GM19467 (cell line): Measurements from ENCODE around the gene GALNT13.

Experiments
- ATAC-seq: cut with Tn5 transposase; IDR thresholded peaks from one replicate; pipeline ENCODE4 v1.9.1; 2021; ENCODE audit warnings: mild to moderate bottlenecking, moderate library complexity; ENCODE audit not compliant: unreplicated experiment

Gene GALNT13

GRCh38 chr2:154203902-154204301, 332.2 kb downstream of the GALNT13 start:
- no peak for ATAC-seq

- ATAC-seq = no peak
Observed at GRCh38 chr2:154207288-154208047, 335.7 kb downstream of the GALNT13 start.

- no peak for ATAC-seq
Observed at GRCh38 chr2:154223726-154224125, 352.0 kb downstream of the GALNT13 start.

- ATAC-seq = no peak
Observed at GRCh38 chr2:154226931-154227330, 355.2 kb downstream of the GALNT13 start.

GRCh38 chr2:154228566-154229280, 357.0 kb downstream of the GALNT13 start:
- ATAC-seq = no peak

- no peak for ATAC-seq
Observed at GRCh38 chr2:154229966-154230365, 358.2 kb downstream of the GALNT13 start.

- no peak for ATAC-seq
Observed at GRCh38 chr2:154231021-154231420, 359.3 kb downstream of the GALNT13 start.

GRCh38 chr2:154233231-154233630, 361.5 kb downstream of the GALNT13 start:
- no peak for ATAC-seq

GRCh38 chr2:154238252-154238651, 366.5 kb downstream of the GALNT13 start:
- no peak for ATAC-seq

GRCh38 chr2:154240316-154240715, 368.6 kb downstream of the GALNT13 start:
- ATAC-seq = no peak

- no peak for ATAC-seq
Observed at GRCh38 chr2:154240921-154241379, 369.2 kb downstream of the GALNT13 start.

- no peak for ATAC-seq
Observed at GRCh38 chr2:154242687-154243086, 371.0 kb downstream of the GALNT13 start.

- ATAC-seq = no peak
Observed at GRCh38 chr2:154243685-154244084, 372.0 kb downstream of the GALNT13 start.

GRCh38 chr2:154244932-154245331, 373.2 kb downstream of the GALNT13 start:
- no peak for ATAC-seq

- no peak for ATAC-seq
Observed at GRCh38 chr2:154247503-154247902, 375.8 kb downstream of the GALNT13 start.

GRCh38 chr2:154256136-154256535, 384.4 kb downstream of the GALNT13 start:
- ATAC-seq = no peak

- no peak for ATAC-seq
Observed at GRCh38 chr2:154259030-154259429, 387.3 kb downstream of the GALNT13 start.

- no peak for ATAC-seq
Observed at GRCh38 chr2:154261473-154262027, 389.8 kb downstream of the GALNT13 start.

- no peak for ATAC-seq
Observed at GRCh38 chr2:154263206-154263605, 391.5 kb downstream of the GALNT13 start.

- no peak for ATAC-seq
Observed at GRCh38 chr2:154264024-154264423, 392.3 kb downstream of the GALNT13 start.

GRCh38 chr2:154267983-154268382, 396.3 kb downstream of the GALNT13 start:
- ATAC-seq = no peak

GRCh38 chr2:154280543-154280942, 408.8 kb downstream of the GALNT13 start:
- no peak for ATAC-seq
